Mesodermal cell (in vitro differentiated cells): ENCODE measurements around the gene COL4A3.

Experiments
- H3K27ac ChIP-seq: 2 replicates; pipeline ENCODE4 v1.7.0; 2013; ENCODE audit warnings: mild to moderate bottlenecking, low read depth, low read length, moderate library complexity; ENCODE audit not compliant: severe bottlenecking
- H3K36me3 ChIP-seq: 2 replicates; pipeline ENCODE4 v1.7.1; 2013; ENCODE audit warnings: mild to moderate bottlenecking, low read length, moderate library complexity; ENCODE audit not compliant: control insufficient read depth, insufficient read depth
- H3K4me1 ChIP-seq: one replicate; pipeline ENCODE4 v1.7.1; 2013; ENCODE audit warnings: mild to moderate bottlenecking, low read length; ENCODE audit not compliant: insufficient read depth, control insufficient read depth, poor library complexity, severe bottlenecking
- H3K4me3 ChIP-seq: 2 replicates; pipeline ENCODE4 v1.7.0; 2013; ENCODE audit warnings: low read length, control low read depth, mild to moderate bottlenecking; ENCODE audit not compliant: insufficient read depth, poor library complexity, severe bottlenecking; ENCODE audit errors: extremely low read depth
- H3K9me3 ChIP-seq: 2 replicates; pipeline ENCODE4 v1.7.1; 2013; ENCODE audit warnings: mild to moderate bottlenecking, low read length, moderate library complexity; ENCODE audit not compliant: control insufficient read depth
- WGBS, 2 experiments: methylation state at CpG; one replicate each; pipeline ENCODE4 v1.1.5; 2013; ENCODE audit warnings: missing lambda C conversion rate in 2 of 2; ENCODE audit not compliant: insufficient coverage in 2 of 2; 5-methylcytosine and 5-hydroxymethylcytosine counted together

Gene COL4A3

DNA sequence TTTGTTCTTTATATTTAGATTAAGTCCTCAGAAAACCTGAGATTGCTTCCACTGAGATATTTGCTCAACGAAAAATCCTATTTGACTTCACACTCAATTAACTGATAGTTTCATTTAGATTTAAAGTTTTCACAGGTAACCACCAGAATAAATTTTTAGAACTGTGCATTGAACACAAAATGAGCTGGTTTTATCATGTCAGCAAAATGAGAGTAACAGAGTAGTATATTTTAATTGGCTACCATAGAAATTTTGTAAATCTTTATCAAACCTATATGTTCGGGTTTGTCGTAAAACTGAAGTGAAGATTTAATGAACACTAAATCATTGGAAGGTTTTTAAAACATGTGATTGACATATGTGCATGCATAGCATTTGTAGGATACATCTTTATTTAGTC, 127.9 kb downstream of the COL4A3 start:
- WGBS, 2 experiments = 40% methylated on average over 1 of the region's 3 CpGs; no CpG with 5 or more reads in 1 of the 2 experiments
- no peak overlapping the region for H3K27ac ChIP-seq
- no peaks in the 10 kb centered on the region for H3K36me3 ChIP-seq
- H3K9me3 ChIP-seq = no peaks in the 10 kb centered on the region
- no peaks in the 10 kb centered on the region for H3K4me1 ChIP-seq
- H3K4me3 ChIP-seq = no peak overlapping the region

DNA sequence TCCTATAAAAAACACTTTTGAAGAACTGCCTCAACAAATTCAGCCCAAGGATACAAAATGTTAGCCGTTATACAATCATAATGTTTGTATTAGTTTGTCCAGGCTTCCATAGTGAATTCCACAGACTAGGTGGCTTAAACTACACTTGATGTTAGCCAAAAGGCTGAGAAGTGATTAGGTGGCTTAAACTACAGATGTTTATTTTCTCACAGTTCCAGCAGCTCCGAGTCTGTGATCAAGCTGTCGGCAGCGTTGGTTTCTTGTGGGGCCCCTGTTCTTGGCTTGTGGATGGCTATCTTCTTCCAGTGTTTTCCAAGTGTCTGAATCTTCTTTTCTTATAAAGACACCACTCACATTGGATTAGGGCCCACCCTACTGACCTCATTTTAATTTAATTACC, 129.1 kb downstream of the COL4A3 start:
- Histone ChIP-seq H3K27ac (no peak overlapping the region), H3K36me3 (no peaks in the 10 kb centered on the region), H3K4me1 (no peaks in the 10 kb centered on the region), H3K4me3 (no peak overlapping the region), H3K9me3 (no peaks in the 10 kb centered on the region)
- WGBS, 2 experiments = 85 to 94% methylated on average over 3 to 4 of the region's 4 CpGs

DNA sequence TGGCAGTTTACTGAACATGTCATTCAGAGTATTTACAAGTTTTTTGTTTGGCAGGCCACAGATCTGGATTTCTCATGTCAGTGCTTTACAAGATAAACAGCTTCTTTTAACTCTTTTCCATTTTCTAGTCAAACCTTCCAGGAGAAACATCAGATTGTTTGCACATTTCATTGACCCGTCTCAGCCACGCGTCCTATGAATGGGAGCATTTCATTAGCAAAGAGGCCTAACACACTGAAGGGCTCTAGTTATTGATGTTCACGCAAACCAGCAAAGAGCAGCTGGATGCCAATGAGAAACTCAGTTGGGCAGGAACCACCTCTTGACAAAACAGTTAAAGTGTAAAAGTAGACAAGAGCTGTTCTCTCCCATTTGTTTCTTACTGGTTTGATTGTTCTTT, 131.4 kb downstream of the COL4A3 start:
- Histone ChIP-seq H3K4me3 (no peak overlapping the region), H3K27ac (no peak overlapping the region), H3K9me3 (no peaks in the 10 kb centered on the region), H3K4me1 (no peaks in the 10 kb centered on the region), H3K36me3 (no peaks in the 10 kb centered on the region)
- WGBS, 2 experiments = 86 to 96% methylated on average over 4 of the region's 4 CpGs

DNA sequence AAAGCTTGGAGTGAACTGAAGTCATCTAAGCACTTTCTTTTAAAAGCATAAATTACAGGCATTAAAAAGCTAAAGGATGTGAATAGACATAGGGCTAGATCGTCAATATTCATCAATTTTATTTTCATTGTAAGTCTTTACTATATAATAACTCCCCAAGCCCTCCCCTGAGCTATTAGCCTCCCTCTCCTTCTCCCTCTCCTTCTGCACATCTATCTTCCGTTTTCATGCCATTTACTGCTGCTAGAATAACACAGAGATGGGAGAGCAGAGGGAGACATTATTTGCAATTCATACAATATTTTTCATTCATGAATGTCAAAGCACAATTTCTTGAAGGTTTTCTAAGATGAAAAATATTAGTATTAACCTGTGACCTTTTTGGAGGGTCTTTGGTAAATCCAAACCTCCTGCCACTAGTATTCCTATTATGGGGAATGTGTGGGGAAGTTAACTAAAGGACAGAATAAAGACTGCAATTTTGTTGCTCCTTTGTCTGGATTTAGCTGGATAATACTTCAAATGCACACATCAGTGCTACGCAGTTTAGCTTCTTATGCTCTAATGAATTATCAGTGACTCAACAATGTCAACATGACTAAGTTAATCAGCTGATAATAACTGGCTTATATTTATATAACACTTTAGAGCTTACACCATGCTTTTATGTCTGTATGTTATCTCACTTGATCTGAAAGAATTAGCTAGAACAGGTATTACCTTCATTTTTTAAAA, 132.4 kb downstream of the COL4A3 start:
- Histone ChIP-seq H3K36me3 (no peaks in the 10 kb centered on the region), H3K4me1 (no peaks in the 10 kb centered on the region), H3K4me3 (no peak overlapping the region), H3K27ac (no peak overlapping the region), H3K9me3 (no peaks in the 10 kb centered on the region)
- no CpG with 5 or more reads among the region's 3 CpGs for WGBS, 2 experiments

DNA sequence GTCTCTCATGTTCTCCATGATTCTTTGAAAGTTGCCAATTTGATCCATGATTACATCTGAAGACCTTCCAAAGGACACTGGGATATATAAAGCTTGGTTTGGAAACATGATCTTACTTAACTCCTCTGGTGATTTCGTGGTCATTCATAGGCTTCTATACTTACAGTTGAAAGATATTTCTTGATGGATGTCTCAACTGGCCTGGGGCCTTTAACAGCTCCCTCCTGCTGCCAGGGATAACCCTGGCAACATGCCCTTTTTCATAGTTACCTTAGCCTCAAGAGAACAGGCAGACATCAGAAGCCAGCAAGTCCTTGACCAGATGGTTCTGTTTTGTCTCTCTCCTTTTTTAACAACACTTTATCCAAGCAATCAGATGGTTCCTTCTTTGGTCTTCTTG, 137.1 kb downstream of the COL4A3 start:
- Histone ChIP-seq H3K36me3 (no peaks in the 10 kb centered on the region), H3K9me3 (no peaks in the 10 kb centered on the region), H3K27ac (no peak overlapping the region), H3K4me3 (no peak overlapping the region), H3K4me1 (no peaks in the 10 kb centered on the region)
- no CpG with 5 or more reads among the region's 1 CpG for WGBS, 2 experiments

DNA sequence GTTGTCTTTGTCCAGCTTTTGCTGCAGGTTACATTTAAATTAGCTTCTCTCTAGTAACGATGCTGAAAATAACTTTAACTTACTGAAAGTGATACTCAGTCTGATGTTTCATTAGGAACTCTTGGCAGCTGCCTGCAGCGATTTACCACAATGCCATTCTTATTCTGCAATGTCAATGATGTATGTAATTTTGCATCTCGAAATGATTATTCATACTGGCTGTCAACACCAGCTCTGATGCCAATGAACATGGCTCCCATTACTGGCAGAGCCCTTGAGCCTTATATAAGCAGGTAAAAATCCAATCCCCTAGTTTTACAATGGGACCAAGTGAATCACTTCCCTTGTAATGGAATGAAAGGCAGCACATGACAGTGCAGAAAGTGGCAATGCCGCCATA, 144.4 kb downstream of the COL4A3 start:
- Histone ChIP-seq H3K4me3 (no peak overlapping the region), H3K36me3 (no peaks in the 10 kb centered on the region), H3K9me3 (no peaks in the 10 kb centered on the region), H3K4me1 (no peaks in the 10 kb centered on the region), H3K27ac (no peak overlapping the region)
- WGBS, 2 experiments = 75 to 79% methylated on average over 1 to 3 of the region's 4 CpGs

DNA sequence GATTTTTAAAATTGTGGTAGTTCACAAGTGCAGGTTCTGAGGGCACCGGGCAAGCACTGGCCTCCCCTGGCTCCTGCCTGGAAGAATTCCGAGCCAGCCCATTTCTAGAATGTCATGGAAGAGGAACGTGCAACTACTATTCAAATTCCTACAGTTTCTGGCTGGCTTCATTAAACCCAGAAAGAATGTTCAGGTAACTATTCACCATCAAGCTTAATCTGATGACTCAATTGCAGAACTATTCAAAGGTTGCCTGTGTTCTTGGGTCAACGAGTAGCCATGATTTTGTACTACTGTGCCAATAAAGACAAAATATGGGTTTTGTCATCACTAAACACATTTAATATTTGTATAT, 146.3 kb downstream of the COL4A3 start:
- Histone ChIP-seq H3K27ac (no peak overlapping the region), H3K9me3 (no peaks in the 10 kb centered on the region), H3K4me3 (no peak overlapping the region), H3K4me1 (no peaks in the 10 kb centered on the region), H3K36me3 (no peaks in the 10 kb centered on the region)
- WGBS, 2 experiments = 100% methylated on average over 2 of the region's 4 CpGs

DNA sequence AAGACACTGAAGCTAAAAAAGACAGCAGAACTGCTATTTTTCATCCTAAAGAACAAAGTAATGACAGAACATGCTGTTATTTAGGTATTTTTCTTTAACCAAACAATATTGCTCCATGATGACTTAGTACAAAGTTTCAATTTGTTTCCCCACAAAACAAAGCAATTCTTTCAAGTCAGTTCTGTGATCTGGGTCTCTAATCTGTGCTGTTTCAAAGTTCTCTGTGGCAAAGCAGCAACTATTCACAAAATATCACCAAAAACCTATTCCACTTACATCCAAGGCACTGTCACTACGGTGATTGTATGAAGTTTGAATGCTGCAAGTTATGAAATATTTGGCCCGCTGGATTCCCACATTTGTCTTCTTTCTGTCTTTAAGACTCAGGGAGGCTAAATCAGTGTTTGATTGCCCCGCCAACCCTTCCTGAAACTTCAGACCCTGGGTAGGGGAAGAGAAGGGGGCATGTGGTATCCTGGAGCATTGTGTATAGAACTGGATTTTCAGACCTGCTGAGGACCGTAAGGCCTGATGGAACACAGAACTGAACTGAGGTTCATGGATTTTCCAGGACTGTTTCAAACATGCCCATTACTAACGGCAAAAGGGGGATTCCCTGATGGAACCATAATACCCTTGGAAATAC, 147.6 kb downstream of the COL4A3 start:
- no peaks in the 10 kb centered on the region for H3K36me3 ChIP-seq
- no peaks in the 10 kb centered on the region for H3K9me3 ChIP-seq
- no peaks in the 10 kb centered on the region for H3K4me1 ChIP-seq
- no peak overlapping the region for H3K4me3 ChIP-seq
- H3K27ac ChIP-seq = no peak overlapping the region
- 80 to 100% methylated on average over 2 to 3 of the region's 5 CpGs for WGBS, 2 experiments

DNA sequence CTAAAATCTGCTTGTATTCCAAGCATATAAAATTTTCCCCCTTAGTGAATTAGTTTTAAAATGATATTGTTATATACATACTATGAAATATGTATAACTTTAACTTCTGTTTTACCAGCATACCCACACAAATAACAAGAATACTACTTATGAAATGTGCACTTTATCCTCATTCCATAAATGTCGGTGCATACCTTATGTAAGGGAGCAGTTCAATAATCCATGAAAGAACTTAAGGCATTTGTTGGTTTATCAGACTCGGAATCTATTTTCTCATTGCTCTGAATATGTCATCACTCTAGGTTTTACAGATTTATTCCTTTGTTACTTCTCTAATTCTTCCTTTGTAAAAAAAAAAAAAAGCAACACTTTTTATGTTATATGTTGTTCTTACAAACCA, 148.2 kb downstream of the COL4A3 start:
- WGBS, 2 experiments = 71% methylated on average over 1 of the region's 2 CpGs; no CpG with 5 or more reads in 1 of the 2 experiments
- H3K27ac ChIP-seq = no peak overlapping the region

DNA sequence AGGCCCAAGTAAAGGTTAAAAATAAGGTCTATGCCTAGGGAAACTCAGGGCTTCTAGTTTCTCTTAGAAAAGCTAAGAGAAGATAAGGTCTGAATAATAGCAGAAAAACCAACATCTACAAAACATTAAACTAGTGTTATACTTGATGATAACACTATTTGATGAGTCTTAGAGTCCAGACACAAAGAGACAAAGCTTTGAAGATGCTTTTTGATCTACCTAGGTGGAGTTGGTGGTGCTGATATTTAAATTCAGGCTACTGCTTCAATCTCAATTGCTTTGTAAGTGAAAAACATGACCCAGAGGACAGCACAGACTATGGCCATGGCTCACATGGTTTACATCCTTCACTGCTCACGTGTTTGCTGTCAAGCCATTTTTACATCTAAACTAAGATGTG, 148.9 kb downstream of the COL4A3 start:
- H3K36me3 ChIP-seq = no peaks in the 10 kb centered on the region
- H3K9me3 ChIP-seq = no peaks in the 10 kb centered on the region
- H3K27ac ChIP-seq = no peak overlapping the region
- no peaks in the 10 kb centered on the region for H3K4me1 ChIP-seq
- WGBS, 2 experiments = 87 to 94% methylated on average over 1 of the region's 1 CpG
- H3K4me3 ChIP-seq = no peak overlapping the region

More for the DNA sequence above, 148.2 kb downstream of the COL4A3 start:
- Histone ChIP-seq H3K36me3 (no peaks in the 10 kb centered on the region), H3K9me3 (no peaks in the 10 kb centered on the region), H3K4me1 (no peaks in the 10 kb centered on the region), H3K4me3 (no peak overlapping the region)

DNA sequence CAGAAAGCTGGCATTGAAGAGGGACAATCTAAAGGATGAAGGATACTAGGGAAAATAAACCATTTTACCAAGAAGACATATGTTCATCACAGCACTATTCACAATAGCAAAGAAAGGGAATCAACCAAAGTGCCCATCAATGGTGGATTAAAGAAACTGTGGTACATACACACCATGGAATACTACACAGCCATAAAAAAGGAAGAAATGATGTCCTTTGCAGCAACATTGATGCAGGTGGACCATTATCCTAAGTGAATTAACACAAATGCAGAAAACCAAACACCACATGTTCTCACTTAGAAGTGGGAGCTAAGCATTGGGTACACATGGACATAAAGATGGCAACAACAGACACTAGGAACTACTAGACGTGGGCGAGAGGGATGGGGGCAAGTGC, 153.4 kb downstream of the COL4A3 start:
- WGBS, 2 experiments = 100% methylated on average over 2 of the region's 2 CpGs; no CpG with 5 or more reads in 1 of the 2 experiments
- H3K4me1 ChIP-seq = no peaks in the 10 kb centered on the region
- H3K4me3 ChIP-seq = no peak overlapping the region
- peaks cover 21% of the 10 kb centered on the region for H3K9me3 ChIP-seq
- H3K27ac ChIP-seq = no peak overlapping the region
- no peaks in the 10 kb centered on the region for H3K36me3 ChIP-seq
